ENCODE results near the gene UGP2.
"Not testable (repeated sequence)": the region's sequence is repeated elsewhere in the genome, so short reads cannot be mapped to it uniquely, and the experiment has no call there.

The UGP2 gene

DNA sequence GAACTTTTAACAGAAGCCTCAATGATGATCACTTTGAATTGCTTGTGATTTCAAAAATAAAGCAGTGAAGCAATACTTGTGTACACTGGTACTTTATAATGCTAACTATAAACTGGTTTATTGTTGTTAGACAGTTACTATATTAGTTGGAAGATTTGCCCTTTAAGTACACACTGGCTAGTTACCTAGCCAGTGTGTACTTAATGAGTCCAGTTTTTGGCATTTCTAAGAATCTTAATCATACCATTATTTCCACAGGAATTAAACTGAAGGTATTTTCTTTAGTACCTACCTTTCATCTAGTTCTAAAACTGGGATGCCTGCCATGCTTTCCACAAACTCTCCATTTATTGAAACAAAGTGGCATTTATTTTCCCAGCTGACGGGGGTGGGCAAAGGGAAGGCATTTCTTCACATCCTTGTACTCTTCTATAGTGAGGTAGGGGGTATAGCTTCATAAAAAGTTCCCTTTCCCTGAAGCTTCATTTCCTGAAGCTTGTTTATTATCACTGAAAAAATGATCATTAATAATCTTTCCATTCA is 49.9 kb downstream of the UGP2 start:
- no peak for DNase-seq (ENCODE audit: low read depth in 1 of 2, low spot score in 1 of 2)

DNA sequence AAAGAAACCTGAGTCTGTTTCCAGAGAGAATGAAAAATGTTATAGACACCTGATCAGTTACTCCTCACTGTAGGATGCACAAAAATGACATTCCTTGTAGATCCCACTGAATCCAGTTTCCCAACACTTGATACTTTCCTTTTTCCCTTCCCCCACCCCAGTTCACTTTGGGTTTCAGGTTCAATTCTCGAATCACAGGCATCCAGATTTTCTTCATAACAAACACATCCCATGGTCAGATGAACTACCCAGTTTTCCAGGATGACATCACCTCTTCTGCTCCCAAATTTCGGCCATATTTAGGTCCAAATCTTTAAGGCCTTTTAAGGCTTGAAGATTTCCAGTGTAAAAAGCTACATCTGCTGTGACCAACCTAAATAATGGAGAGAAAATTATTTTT is 51.5 kb downstream of the UGP2 start:
- no peak for DNase-seq (ENCODE audit: low read depth in 1 of 2, low spot score in 1 of 2)

- no peak for DNase-seq (ENCODE audit: low read depth in 1 of 2, low spot score in 1 of 2)
Measured at GRCh38 chr2:63894167-63894566, 52.5 kb downstream of the UGP2 start.

DNA sequence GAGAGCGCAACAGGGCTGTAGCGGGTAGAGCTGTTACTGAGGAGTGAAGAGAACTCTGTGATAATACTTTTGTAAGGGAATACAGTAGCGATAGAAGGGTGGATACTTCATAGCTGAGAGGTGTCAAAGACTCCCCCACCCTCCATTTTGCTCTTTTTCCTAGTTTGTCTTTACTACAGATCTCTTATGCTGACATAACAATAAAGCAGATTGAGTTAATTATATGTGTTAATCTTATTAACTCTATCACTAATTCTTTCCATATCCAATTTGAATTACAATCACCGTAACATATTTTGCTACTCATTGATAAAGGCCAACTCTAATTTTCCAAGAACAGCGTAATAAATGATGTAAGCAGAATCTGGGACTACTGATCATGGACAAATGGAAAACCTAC is 57.1 kb downstream of the UGP2 start:
- no peak for DNase-seq (ENCODE audit: low read depth in 1 of 2, low spot score in 1 of 2)

GRCh38 chr2:63899639-63900038 is 57.9 kb downstream of the UGP2 start:
- no peak for DNase-seq (ENCODE audit: low read depth in 1 of 2, low spot score in 1 of 2)

GRCh38 chr2:63902149-63902548 is 60.5 kb downstream of the UGP2 start:
- no peak for DNase-seq (ENCODE audit: low read depth in 1 of 2, low spot score in 1 of 2)

GRCh38 chr2:63903003-63903402 is 61.3 kb downstream of the UGP2 start:
- DNase-seq (ENCODE audit: low read depth in 1 of 2, low spot score in 1 of 2): no peak

DNA sequence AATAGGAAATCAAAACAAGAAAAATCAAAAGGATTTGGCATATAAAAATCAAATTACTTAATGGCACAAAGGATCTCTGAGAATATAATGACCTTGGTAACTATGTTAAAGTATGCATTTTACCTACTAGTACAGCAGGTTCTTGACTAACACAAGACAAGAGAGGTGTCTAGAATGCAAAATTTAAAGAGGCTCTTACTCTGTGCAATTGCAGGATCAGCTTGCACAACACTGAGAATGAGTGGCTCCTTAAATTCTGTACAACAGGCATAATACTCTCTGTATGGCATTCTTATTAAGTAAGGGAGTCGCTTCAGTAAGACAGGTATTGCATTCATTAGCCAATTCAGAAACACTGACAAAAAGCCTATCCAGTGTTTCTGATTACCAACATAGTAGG is 72.6 kb downstream of the UGP2 start:
- DNase-seq (ENCODE audit: low read depth in 1 of 2, low spot score in 1 of 2): no peak

DNA sequence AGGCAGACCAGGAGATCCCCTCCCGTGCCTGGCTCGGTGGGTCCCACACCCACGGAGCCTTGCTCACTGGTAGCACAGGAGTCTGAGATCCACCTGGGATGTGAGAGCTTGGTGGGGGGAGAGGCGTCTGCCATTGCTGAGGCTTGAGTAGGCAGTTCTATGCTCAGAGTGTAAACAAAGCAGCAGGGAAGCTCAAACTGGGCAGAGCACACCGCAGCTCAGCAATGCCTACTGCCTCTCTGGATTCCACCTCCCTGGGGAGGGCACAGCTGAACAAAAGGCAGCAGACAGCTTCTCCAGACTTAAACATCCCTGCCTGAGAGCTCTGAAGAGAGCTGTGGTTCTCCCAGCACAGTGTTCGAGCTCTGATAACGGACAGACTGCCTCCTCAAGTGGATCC is 85.1 kb downstream of the UGP2 start:
- DNase-seq (ENCODE audit: low read depth in 1 of 2, low spot score in 1 of 2): no peak

GRCh38 chr2:63932104-63932503 is 90.4 kb downstream of the UGP2 start:
- DNase-seq (ENCODE audit: low read depth in 1 of 2, low spot score in 1 of 2): not testable (repeated sequence)
